NCI-H128 (cell line): ENCODE data around the gene XPO5.
"Not testable (repeated sequence)": the region's sequence is repeated elsewhere in the genome, so short reads cannot be mapped to it uniquely, and the experiment has no call there.

Experiments used
- DNase-seq: peaks from one replicate; lab custom pipeline; 2025; ENCODE audit not compliant: unreplicated experiment; lab: John Stamatoyannopoulos, UW

Gene XPO5

GRCh38 chr6:43575772-43576551 is at the start of gene XPO5, which contains the start of gene POLH:
Gene XPO5 (minus strand): TSS chr6:43576038. CDS start chr6:43575864, 174 bp downstream.
Gene POLH (plus strand): TSS chr6:43576185. CDS start chr6:43582320, 6,135 bp downstream.
- DNase-seq: peak; percentile 71

DNA sequence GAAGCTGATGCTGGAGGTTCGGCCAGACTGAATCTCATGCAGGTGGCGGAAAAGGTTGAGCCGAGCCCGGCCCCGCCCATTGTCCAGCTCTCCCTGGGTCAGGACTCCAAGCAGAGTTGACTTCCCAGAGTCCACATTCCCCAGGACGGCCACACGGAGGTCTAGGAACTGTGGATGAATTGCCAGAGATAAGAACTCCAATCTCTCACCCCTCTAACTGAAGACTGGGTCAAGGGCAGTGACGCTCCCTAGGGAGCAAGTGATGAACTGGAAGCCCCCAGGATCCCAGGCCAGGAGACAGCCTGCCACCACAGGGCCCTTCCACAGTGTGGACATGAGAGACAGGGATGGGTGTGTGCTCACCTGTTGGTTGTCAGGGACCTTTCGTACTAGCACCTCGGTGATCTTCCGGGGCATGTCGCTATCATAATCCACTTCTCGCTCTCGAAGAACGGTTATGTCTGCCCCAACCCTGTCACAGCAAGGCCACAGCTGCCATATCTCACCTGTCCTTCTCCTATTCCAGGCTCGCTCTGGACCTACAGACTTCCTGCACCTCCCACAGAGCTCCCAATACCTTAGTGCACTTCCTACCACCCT is 49.7 kb upstream of the XPO5 start:
- no peak for DNase-seq

GRCh38 chr6:43624786-43625288 is 49.0 kb upstream of the XPO5 start:
- DNase-seq: no peak

GRCh38 chr6:43623880-43624785 is 48.3 kb upstream of the XPO5 start:
- no peak for DNase-seq

- DNase-seq: no peak
These were observed 46.7 kb upstream of the XPO5 start for GRCh38 chr6:43622541-43622940.

DNA sequence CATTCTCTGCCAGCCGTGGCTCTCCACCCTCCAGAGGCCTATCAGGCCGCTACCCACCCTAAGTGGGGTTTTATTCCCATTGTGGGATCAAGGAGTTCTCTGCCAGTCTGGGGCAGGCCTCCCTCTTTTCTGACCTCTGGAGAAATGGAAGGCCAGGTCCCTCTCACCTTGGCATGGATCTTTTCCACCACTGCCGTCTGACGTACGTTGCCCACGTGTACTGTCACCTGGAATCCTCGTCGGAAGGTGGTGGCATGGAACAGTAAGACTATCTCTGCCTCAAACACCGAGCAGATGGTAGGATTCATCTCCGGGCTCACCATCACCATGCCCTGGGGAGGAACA is 46.0 kb upstream of the XPO5 start:
- DNase-seq: no peak

DNA sequence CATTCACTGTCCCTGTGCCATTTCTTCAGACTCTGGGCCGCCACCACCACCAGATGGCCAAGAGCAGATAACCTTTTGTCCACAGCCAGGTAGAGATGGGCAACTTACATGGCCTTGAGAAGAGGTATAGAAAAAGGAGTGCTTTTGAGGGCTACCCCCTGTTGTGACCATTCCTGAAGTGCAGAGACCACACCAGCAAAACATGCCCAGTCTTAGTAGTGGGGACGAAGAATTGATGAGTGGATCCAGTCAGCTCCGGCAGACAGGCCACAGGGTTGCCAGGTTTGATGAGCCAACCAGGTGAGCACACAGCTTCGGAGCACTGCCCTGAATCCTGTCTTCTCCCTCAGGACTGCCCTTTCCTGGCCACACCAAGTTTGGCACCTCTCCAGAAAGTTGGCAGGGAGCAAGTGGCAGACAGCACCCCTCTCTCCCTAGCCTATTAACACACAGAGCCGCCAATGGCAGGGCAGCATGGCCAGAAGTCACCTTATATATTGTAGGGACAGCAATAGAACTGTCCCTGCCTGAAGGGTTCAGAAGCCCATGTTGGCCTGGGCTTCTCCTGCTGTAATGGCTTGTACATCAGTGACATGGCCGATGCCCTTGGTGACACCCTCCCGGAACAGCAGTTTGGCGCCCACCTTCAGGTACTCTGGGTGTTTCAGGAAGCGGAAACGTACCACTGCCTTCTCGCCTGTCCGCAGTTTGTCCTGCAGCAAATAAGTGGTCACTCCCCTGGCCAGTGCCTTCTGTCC is 45.4 kb upstream of the XPO5 start:
- no peak for DNase-seq

DNA sequence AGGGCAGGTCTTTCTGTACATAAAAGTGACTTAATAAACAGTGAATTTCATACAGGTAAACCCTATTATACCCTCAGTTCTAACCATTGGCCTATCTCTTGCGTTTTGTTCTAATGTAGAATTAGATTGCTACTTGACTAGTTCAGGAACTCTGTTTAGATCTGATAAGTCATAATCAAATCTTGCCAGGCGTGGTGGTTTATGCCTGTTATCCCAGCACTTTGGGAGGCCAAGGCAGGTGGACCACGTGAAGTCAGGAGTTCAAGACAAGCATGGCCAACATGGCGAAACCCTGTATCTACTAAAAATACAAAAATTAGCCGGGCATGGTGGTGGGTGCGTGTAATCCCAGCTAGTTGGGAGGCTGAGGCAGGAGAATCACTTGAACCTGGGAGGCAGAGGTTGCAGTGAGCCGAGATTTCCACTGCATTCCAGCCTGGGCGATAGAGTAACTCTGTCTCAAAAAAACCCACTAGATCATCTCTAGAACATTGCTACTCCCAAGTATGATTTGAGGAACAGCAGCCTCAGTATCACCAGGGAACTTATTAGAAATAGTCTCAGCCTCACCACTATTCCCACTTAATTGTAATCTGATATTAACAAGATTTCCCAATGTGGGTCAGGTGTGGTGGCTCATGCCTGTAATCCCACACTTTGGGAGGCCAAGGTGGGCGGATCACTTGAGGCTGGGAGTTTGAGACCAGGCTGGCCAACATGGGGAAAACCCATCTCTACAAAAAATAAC is 41.1 kb upstream of the XPO5 start:
- DNase-seq: no peak

DNA sequence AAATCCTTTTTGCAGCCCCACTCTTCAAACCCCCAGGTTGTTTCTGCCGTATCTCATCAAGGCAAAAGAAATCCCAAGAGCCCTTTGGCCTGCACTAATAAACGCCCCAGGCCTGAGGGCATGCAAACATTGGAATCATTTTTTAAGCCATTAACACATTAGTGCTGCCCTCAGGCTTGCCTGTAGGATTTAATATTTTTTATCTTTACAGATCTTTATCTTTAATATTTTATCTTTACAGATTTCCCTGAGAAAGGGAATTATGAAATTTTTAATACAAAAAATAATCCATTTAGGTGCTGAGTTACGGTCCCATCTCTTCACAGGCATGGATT is 38.5 kb upstream of the XPO5 start:
- DNase-seq: no peak

DNA sequence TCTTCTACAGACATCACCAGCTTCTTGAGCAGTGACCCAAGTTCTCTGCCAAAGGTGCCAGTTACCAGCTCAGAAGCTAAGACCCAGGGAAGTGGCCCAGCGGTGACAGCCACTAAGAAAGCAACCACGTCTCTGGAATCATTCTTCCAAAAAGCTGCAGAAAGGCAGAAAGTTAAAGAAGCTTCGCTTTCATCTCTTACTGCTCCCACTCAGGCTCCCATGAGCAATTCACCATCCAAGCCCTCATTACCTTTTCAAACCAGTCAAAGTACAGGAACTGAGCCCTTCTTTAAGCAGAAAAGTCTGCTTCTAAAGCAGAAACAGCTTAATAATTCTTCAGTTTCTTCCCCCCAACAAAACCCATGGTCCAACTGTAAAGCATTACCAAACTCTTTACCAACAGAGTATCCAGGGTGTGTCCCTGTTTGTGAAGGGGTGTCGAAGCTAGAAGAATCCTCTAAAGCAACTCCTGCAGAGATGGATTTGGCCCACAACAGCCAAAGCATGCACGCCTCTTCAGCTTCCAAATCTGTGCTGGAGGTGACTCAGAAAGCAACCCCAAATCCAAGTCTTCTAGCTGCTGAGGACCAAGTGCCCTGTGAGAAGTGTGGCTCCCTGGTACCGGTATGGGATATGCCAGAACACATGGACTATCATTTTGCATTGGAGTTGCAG is 38.0 kb upstream of the XPO5 start:
- DNase-seq: no peak

DNA sequence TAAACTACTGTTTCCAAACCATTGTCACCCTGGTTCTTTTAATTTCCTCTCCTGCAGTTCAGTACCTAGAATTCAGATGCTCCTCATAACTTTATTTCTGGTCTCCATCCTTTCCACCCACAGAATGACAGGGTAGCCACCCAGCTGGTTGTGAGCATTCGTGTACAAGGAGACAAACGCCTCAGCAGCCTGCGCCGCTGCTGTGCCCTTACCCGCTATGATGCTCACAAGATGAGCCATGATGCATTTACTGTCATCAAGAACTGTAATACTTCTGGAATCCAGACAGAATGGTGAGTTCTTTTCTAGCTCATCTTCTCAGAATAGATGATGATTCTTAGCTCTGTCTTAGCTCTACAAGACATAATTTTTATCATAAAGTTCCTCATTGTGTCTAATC is 34.6 kb upstream of the XPO5 start:
- no peak for DNase-seq

GRCh38 chr6:43609402-43609801 is 33.6 kb upstream of the XPO5 start:
- DNase-seq: no peak

DNA sequence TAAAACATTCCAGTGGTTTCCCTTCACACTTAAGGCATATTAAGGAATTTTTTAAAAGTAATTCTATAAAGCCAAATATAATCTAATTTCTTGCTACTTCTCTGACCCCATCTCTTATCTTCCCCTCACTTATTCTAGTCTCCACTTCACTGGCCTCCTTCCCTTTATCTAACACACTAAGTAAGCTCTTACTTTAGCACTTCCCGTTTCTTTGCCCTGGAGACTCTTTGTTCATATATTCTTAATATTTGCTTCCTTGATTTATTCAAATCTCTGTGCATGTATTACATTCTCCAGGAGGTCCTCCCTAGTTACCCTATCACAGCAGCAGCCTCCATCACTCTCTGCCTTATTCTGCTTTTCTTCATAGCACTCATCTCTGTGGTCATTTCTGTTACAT is 33.0 kb upstream of the XPO5 start:
- DNase-seq: no peak

GRCh38 chr6:43608310-43608763 is 32.5 kb upstream of the XPO5 start:
- peak; percentile 69 for DNase-seq

- DNase-seq: no peak
These were observed 30.2 kb upstream of the XPO5 start for GRCh38 chr6:43606019-43606418.

GRCh38 chr6:43604174-43604573 is 28.3 kb upstream of the XPO5 start:
- DNase-seq: no peak

- DNase-seq: no peak
These were observed 24.8 kb upstream of the XPO5 start for GRCh38 chr6:43600595-43600994.

GRCh38 chr6:43593938-43594337 is 18.1 kb upstream of the XPO5 start:
- no peak for DNase-seq

DNA sequence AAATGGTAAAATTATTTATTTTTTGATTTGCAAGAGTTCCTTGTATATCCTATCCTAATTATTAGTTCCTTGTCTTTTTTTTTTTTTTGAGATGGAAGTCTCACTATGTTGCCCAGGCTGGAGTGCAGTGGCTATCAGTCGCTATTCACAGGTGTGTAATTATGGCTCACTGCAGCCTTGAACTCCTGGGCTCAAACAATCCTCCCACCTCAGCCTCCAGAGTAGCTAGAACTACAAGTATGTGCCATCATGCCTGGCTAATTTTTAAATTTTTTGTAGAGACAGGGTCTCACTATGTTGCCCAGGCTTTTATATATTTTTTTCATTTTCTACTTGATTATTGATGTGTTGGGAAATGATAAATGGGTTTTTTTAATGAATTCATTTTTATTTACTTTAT is 13.7 kb upstream of the XPO5 start:
- not testable (repeated sequence) for DNase-seq

DNA sequence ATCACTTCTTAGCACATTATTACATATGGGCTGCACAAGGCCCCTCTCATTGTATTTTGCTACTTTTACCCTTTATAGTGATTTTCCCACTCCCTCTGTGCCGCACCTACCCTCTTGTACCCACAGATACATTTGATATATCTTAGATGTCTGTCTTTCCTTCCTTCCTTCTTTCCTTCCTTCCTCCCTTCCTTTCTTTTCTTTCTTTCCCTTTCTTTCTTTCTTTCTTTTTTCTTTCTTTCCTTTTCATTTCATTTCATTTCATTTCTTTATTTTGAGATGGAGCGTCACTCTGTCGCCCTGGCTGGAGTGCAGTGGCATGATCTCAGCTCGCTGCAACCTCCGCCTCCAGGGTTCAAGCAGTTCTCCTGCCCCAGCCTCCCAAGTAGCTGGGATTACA is 12.4 kb upstream of the XPO5 start:
- no peak for DNase-seq
